Panc1 (cell line): ENCODE data around the gene KPNA5. TPM values are rescaled to one million over a fixed set of nuclear protein-coding genes. Genes with fewer than 3 reads are reported as not detected.
"Not testable (repeated sequence)": the region's sequence is repeated elsewhere in the genome, so short reads cannot be mapped to it uniquely, and the experiment has no call there.

Source experiments
- ATAC-seq: fragments of 200-7000 bp; cut with Tn5 transposase; 2 replicates; pipeline ENCODE4 v1.9.1; 2020; ENCODE audit warnings: mild to moderate bottlenecking, moderate library complexity
- BruUV-seq: library from RNA; stranded (reverse); fragments of 400-500 nt; replicated peaks from 2 replicates; lab custom pipeline; 2021; lab: Mats Ljungman, UMichigan
- CTCF ChIA-PET: fragments of 300-600 bp; sonication (Branson Sonifier 250); formaldehyde crosslinking; loops from one replicate; lab custom pipeline; 2022; ENCODE audit warnings: antibody characterized with exemption; lab: Charles Lee
- POLR2A ChIA-PET: fragments of 300-600 bp; sonication (Branson Sonifier 250); formaldehyde crosslinking; loops from one replicate; lab custom pipeline; 2022; ENCODE audit warnings: antibody characterized with exemption; lab: Charles Lee
- DNase-seq: peaks from one replicate; pipeline ENCODE4 v3.0.0-alpha.2; 2010; ENCODE audit warnings: low read depth, low spot score
- H3K27ac ChIP-seq: 2 replicates; pipeline ENCODE4 v1.5.1; 2011; ENCODE audit warnings: mild to moderate bottlenecking, low read length, inconsistent platforms
- H3K27me3 ChIP-seq: fragments of 200-500 bp; sonication (Bioruptor generic); 2 replicates; pipeline ENCODE4 v1.6.0; 2014; ENCODE audit warnings: low read length, inconsistent platforms; ENCODE audit not compliant: control insufficient read depth, insufficient read depth
- H3K36me3 ChIP-seq: fragments of 200-500 bp; sonication (Bioruptor generic); 2 replicates; pipeline ENCODE4 v1.5.1; 2014; ENCODE audit warnings: inconsistent platforms, mild to moderate bottlenecking, low read length, moderate library complexity; ENCODE audit not compliant: control insufficient read depth, insufficient read depth
- H3K4me1 ChIP-seq: 2 replicates; pipeline ENCODE4 v1.5.1; 2011; ENCODE audit warnings: inconsistent platforms, mild to moderate bottlenecking, low read length, moderate library complexity; ENCODE audit not compliant: control insufficient read depth, insufficient read depth
- H3K4me3 ChIP-seq, 2 experiments: 2 replicates each; pipeline ENCODE4 v1.5.1; 2011 to 2012; ENCODE audit warnings: low read depth in 2 of 2, low read length in 2 of 2, mild to moderate bottlenecking in 2 of 2, inconsistent platforms in 1 of 2, moderate library complexity in 1 of 2
- H3K9me3 ChIP-seq: fragments of 200-500 bp; sonication (Bioruptor generic); 2 replicates; pipeline ENCODE4 v1.5.1; 2014; ENCODE audit warnings: low read depth, mild to moderate bottlenecking, inconsistent platforms, low read length, moderate library complexity; ENCODE audit not compliant: control insufficient read depth, insufficient read depth
- POLR2AphosphoS5 ChIP-seq: IDR thresholded peaks from 2 replicates; pipeline ENCODE4 v1.6.1; 2012; ENCODE audit warnings: mild to moderate bottlenecking, low read depth, low read length, moderate library complexity
- SIN3A ChIP-seq: IDR thresholded peaks from 2 replicates; pipeline ENCODE4 v1.6.1; 2012; ENCODE audit warnings: low read depth, mild to moderate bottlenecking, low read length, moderate library complexity, borderline replicate concordance; ENCODE audit not compliant: insufficient read depth
- TCF7L2 ChIP-seq: IDR thresholded peaks from 2 replicates; pipeline ENCODE4 v1.6.1; 2011; ENCODE audit warnings: mild to moderate bottlenecking, low read depth, low read length, inconsistent platforms
- in situ Hi-C: cut with HindIII; loops from 2 replicates; pipeline ENCODE4 v1.10.0; 2016; ENCODE audit warnings: low sequenced_read_pairs, low pct_unique_long_range_greater_than_20kb
- intact Hi-C: fragments of 100-400 bp; cut with micrococcal nuclease; formaldehyde crosslinking; loops from one replicate; pipeline ENCODE4 v1.10.0; 2022; ENCODE audit not compliant: unreplicated experiment
- total RNA-seq: library from RNA; stranded (reverse); gene quantifications from one replicate; pipeline ENCODE4 v1.2.1, GENCODE V29; 2021; ENCODE audit not compliant: unreplicated experiment
- TF ChIP-seq, protein P1 (sequence below): fragments of 450-650 bp; IDR thresholded peaks from 2 replicates; pipeline ENCODE4 v1.5.1; 2017; ENCODE audit warnings: mild to moderate bottlenecking
- TF ChIP-seq, protein P2 (sequence below), 2 experiments: IDR thresholded peaks; 2 replicates each; pipeline ENCODE4 v1.6.1; 2011 to 2012; ENCODE audit warnings: low read depth in 2 of 2, control low read depth in 1 of 2, low read length in 1 of 2, mild to moderate bottlenecking in 1 of 2, moderate library complexity in 1 of 2; ENCODE audit not compliant: insufficient read depth in 1 of 2

Gene KPNA5
- total RNA-seq, 1 experiment from 2014 or later: 16.2 TPM

DNA sequence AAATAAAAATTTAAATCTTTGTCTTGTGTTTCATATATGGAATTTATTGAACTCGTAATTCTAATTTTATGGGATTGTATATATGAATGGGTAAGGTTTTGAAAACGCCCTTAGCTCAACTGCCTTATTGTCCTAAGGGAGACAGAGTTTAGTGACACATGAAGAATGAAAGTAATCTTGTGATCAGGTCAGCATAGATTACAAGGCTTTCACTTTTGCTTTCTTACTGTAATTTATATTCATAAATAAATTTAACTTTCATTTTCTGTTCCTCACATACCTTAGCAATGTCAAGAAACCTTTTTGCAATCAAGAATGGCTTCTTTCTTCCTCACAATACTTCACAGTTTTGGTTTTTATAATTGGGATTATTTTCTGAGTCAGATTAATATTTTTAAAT lies 14.4 kb downstream of the KPNA5 start:
- in situ Hi-C loops (no loop called here), intact Hi-C loops (no loop called here)
- Histone ChIP-seq H3K4me3 (no peak overlapping the region), H3K4me1 (no peaks in the 10 kb centered on the region), H3K36me3 (peaks cover 13% of the 10 kb centered on the region; the same call in 1 of the 2 replicates), H3K27ac (no peak overlapping the region), H3K27me3 (no peaks in the 10 kb centered on the region), H3K9me3 (no peaks in the 10 kb centered on the region)
- ATAC-seq (no peak), DNase-seq (no peak)
- no peak for TF ChIP-seq TCF7L2
- TF ChIP-seq, protein P1, sequence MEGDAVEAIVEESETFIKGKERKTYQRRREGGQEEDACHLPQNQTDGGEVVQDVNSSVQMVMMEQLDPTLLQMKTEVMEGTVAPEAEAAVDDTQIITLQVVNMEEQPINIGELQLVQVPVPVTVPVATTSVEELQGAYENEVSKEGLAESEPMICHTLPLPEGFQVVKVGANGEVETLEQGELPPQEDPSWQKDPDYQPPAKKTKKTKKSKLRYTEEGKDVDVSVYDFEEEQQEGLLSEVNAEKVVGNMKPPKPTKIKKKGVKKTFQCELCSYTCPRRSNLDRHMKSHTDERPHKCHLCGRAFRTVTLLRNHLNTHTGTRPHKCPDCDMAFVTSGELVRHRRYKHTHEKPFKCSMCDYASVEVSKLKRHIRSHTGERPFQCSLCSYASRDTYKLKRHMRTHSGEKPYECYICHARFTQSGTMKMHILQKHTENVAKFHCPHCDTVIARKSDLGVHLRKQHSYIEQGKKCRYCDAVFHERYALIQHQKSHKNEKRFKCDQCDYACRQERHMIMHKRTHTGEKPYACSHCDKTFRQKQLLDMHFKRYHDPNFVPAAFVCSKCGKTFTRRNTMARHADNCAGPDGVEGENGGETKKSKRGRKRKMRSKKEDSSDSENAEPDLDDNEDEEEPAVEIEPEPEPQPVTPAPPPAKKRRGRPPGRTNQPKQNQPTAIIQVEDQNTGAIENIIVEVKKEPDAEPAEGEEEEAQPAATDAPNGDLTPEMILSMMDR: no peak
- no peak for TF ChIP-seq POLR2AphosphoS5
- TF ChIP-seq, protein P2, sequence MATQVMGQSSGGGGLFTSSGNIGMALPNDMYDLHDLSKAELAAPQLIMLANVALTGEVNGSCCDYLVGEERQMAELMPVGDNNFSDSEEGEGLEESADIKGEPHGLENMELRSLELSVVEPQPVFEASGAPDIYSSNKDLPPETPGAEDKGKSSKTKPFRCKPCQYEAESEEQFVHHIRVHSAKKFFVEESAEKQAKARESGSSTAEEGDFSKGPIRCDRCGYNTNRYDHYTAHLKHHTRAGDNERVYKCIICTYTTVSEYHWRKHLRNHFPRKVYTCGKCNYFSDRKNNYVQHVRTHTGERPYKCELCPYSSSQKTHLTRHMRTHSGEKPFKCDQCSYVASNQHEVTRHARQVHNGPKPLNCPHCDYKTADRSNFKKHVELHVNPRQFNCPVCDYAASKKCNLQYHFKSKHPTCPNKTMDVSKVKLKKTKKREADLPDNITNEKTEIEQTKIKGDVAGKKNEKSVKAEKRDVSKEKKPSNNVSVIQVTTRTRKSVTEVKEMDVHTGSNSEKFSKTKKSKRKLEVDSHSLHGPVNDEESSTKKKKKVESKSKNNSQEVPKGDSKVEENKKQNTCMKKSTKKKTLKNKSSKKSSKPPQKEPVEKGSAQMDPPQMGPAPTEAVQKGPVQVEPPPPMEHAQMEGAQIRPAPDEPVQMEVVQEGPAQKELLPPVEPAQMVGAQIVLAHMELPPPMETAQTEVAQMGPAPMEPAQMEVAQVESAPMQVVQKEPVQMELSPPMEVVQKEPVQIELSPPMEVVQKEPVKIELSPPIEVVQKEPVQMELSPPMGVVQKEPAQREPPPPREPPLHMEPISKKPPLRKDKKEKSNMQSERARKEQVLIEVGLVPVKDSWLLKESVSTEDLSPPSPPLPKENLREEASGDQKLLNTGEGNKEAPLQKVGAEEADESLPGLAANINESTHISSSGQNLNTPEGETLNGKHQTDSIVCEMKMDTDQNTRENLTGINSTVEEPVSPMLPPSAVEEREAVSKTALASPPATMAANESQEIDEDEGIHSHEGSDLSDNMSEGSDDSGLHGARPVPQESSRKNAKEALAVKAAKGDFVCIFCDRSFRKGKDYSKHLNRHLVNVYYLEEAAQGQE (IDR thresholded peaks at IDR 0.05; ENCODE audit: insufficient read depth in 1 of 2, low read depth in 2 of 2, low read length in 1 of 2): no peak
- TF ChIP-seq SIN3A: no peak
- BruUV-seq: no TSS peak
- POLR2A ChIA-PET: no interaction called here
- CTCF ChIA-PET: no interaction called here

DNA sequence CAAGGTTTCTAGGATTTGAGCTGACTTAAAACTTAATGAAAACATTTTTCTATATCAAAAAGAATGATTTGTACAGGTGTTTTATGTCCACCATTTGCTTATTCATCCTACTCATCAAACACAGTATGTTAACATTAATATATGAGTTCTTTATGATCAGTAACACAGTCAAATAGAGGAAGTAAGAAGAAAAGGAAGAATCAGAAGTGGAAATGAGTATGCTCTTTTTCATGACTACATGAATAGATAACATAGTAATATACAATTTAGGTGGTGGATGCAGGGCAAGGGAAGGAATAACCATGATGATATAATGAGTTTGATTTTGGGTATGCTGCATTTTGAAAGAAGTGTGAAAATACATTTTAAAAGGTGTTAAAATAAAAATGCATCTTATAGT lies 16.5 kb downstream of the KPNA5 start:
- no peak overlapping the region for H3K27ac ChIP-seq
- CTCF ChIA-PET: no interaction called here

DNA sequence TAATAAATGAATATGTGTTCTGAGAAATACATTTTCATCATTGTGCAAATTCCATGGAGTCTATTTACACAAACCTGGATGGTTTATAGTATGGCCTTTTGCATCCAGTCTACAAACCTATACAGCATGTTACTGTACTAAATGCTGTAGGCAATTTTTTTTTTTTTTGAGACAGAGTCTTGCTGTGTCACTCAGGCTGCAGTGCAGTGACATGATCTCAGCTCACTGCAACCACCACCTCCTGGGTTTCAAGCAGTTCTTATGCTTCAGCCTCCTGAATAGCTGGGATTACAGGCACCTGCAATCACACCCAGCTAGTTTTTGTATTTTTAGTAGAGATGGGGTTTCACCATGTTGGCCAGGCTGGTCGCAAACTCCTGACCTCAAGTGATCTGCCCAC lies 22.9 kb downstream of the KPNA5 start:
- DNase-seq, BruUV-seq, H3K27me3 ChIP-seq, H3K4me1 ChIP-seq, H3K27ac ChIP-seq, POLR2A ChIA-PET, CTCF ChIA-PET, intact Hi-C loops, H3K4me3 ChIP-seq, ATAC-seq, in situ Hi-C loops, H3K9me3 ChIP-seq: not testable (repeated sequence)
- H3K36me3 ChIP-seq: peaks cover 25% of the 10 kb centered on the region

More for the DNA sequence above, 16.5 kb downstream of the KPNA5 start:
- DNase-seq (no peak), ATAC-seq (no peak)
- intact Hi-C loops: no loop called here
- TF ChIP-seq POLR2AphosphoS5: no peak
- TF ChIP-seq, protein P1: no peak
- TF ChIP-seq, protein P2 (IDR thresholded peaks at IDR 0.05; ENCODE audit: insufficient read depth in 1 of 2, low read depth in 2 of 2, low read length in 1 of 2): no peak
- Histone ChIP-seq H3K9me3 (no peaks in the 10 kb centered on the region), H3K36me3 (peaks cover 16% of the 10 kb centered on the region; the same call in 1 of the 2 replicates), H3K4me1 (no peaks in the 10 kb centered on the region), H3K4me3 (no peak overlapping the region), H3K27me3 (no peaks in the 10 kb centered on the region)
- in situ Hi-C loops: no loop called here
- BruUV-seq: no TSS peak
- POLR2A ChIA-PET: no interaction called here
